Spleen (tissue), 11 donors: ENCODE measurements around the gene FLRT1. TPM values are rescaled to one million over a fixed set of nuclear protein-coding genes. Genes with fewer than 3 reads are reported as not detected.

Experiments
- DNase-seq: peaks from one replicate; pipeline ENCODE4 v3.0.0-alpha.2; 2020
- H3K27ac ChIP-seq, 8 donors: fragments of 200-600 bp; sonication (generic) in 7 of 8; 1 replicate in 4 of 8; 2 replicates in 4 of 8; pipeline versions ENCODE4 v1.5.0 to v1.8.0; 2016 to 2021; ENCODE audit warnings: inconsistent platforms in 4 of 8, mild to moderate bottlenecking in 4 of 8, moderate library complexity in 1 of 8
- H3K27me3 ChIP-seq, 7 donors: fragments of 200-600 bp; sonication (generic) in 6 of 7; replicated peaks in 1 of 7; 1 replicate in 4 of 7; 2 replicates in 3 of 7; pipeline versions ENCODE4 v1.5.0 to v1.8.0; 2016 to 2021; ENCODE audit warnings: inconsistent platforms in 3 of 7, mild to moderate bottlenecking in 1 of 7
- H3K36me3 ChIP-seq, 6 donors: fragments of 200-600 bp; sonication (generic) in 5 of 6; 1 replicate in 4 of 6; 2 replicates in 2 of 6; pipeline versions ENCODE4 v1.5.0 to v1.8.0; 2016 to 2021; ENCODE audit warnings: inconsistent platforms in 2 of 6
- H3K4me1 ChIP-seq, 6 donors: fragments of 200-600 bp; sonication (generic) in 5 of 6; 1 replicate in 3 of 6; 2 replicates in 3 of 6; pipeline versions ENCODE4 v1.5.0 to v1.8.0; 2016 to 2021; ENCODE audit warnings: inconsistent platforms in 3 of 6
- H3K4me3 ChIP-seq, 8 donors: fragments of 200-600 bp; sonication (generic) in 7 of 8; 1 replicate in 4 of 8; 2 replicates in 4 of 8; pipeline versions ENCODE4 v1.5.0 to v1.8.0; 2016 to 2021; ENCODE audit warnings: inconsistent platforms in 4 of 8, mild to moderate bottlenecking in 4 of 8, moderate library complexity in 2 of 8
- H3K9me3 ChIP-seq, 8 donors: fragments of 200-600 bp; sonication (generic) in 7 of 8; 1 replicate in 4 of 8; 2 replicates in 4 of 8; pipeline versions ENCODE4 v1.5.0 to v1.8.0; 2016 to 2021; ENCODE audit warnings: inconsistent platforms in 4 of 8
- CTCF ChIP-seq, 11 experiments: fragments of 200-600 bp in 7 of 11; fragments of 450-650 bp in 4 of 11; sonication (generic) in 4 of 11; IDR thresholded peaks in 8 of 11; conservative IDR thresholded peaks in 3 of 11; 1 replicate in 7 of 11; 2 replicates in 4 of 11; pipeline versions ENCODE4 v1.4.0 to v1.8.0; 2016 to 2021; ENCODE audit warnings: antibody characterized with exemption in 11 of 11, inconsistent platforms in 4 of 11, mild to moderate bottlenecking in 1 of 11
- POLR2A ChIP-seq, 3 donors: fragments of 450-650 bp; IDR thresholded peaks; one replicate each; pipeline ENCODE4 v1.5.1; 2017; ENCODE audit warnings: antibody characterized with exemption in 3 of 3, mild to moderate bottlenecking in 1 of 3
- POLR2AphosphoS5 ChIP-seq, 3 donors: sonication (generic); formaldehyde crosslinking; IDR thresholded peaks; one replicate each; pipeline ENCODE4 v1.5.1; 2017; ENCODE audit warnings: antibody characterized with exemption in 3 of 3
- WGBS, 5 donors: extraction: QIAGEN DNeasy Blood & Tissue Kit in 3 of 5; methylation state at CpG; one replicate each; pipeline versions ENCODE4 v1.1.5 to v1.1.7; 2013 to 2018; 5-methylcytosine and 5-hydroxymethylcytosine counted together
- intact Hi-C: fragments of 100-400 bp; cut with DNase I; formaldehyde crosslinking; loops from one replicate; pipeline ENCODE4 v1.15.0; 2023; ENCODE audit warnings: low total_unique reads
- polyA plus RNA-seq, 3 donors: library from polyadenylated mRNA; stranded (reverse); fragments of 200-250 nt; gene quantifications; one replicate each; pipeline ENCODE4 v1.2.1, GENCODE V29; 2013
- total RNA-seq, 7 donors: library from RNA; depleted of rRNA in 3 of 7; stranded (reverse); fragments of >200 nt in 3 of 7; fragmentation: NEBNext Ultra II Directional in 4 of 7; extraction: Animal tissue kit (Norgen Biotek cat#: 25700) in 4 of 7; gene quantifications; one replicate each; pipeline versions ENCODE4 v1.1.0 to v1.2.1, GENCODE V29; 2016 to 2021
- donor health status: healthy with polysubstance abuse.
- donor health status: DM: no; HTN: no; CAD: no; lungs with moderate emphysema.
- donor health status: DM: no; HTN: no; CAD: no.
- donor health status: Bipolar disorder and iron deficiency.
- donor health status: healthy.
- donor health status: DM: no; HTN: no; CAD: no.
- donor health status: DM: yes; HTN: yes; CAD: no.

FLRT1 gene
- total and polyA plus RNA-seq, 10 donors = 0.03 to 0.51 (median 0.16) TPM; not detected in 3

- Histone ChIP-seq H3K27me3 (peaks cover 0 to 44% (median 14%) of the 10 kb centered on the region in 7 donors), H3K4me1 (peaks cover 1 to 9% (median 8%) of the 10 kb centered on the region in 6 donors), H3K4me3 (no peak overlapping the region), H3K9me3 (no peaks in the 10 kb centered on the region), H3K27ac (no peak overlapping the region), H3K36me3 (no peaks in the 10 kb centered on the region)
- TF ChIP-seq POLR2AphosphoS5 (IDR thresholded peaks at IDR 0.05) (no peak), CTCF (IDR thresholded peaks at IDR 0.05 in 8 of 11, conservative IDR thresholded peaks at IDR 0.05 in 3 of 11) (no peak), POLR2A (IDR thresholded peaks at IDR 0.05) (no peak)
- intact Hi-C loops = no loop called here
- 86 to 97% (median 94%) methylated on average over 6 to 10 of the region's 10 CpGs for WGBS, 5 donors
- DNase-seq = no peak
Observed at GRCh38 chr11:64065712-64066111, 30.0 kb downstream of the FLRT1 start.

GRCh38 chr11:64067230-64067993, 31.7 kb downstream of the FLRT1 start:
- TF ChIP-seq CTCF (IDR thresholded peaks at IDR 0.05 in 8 of 11, conservative IDR thresholded peaks at IDR 0.05 in 3 of 11) (no peak), POLR2A (IDR thresholded peaks at IDR 0.05) (no peak), POLR2AphosphoS5 (IDR thresholded peaks at IDR 0.05) (no peak)
- Histone ChIP-seq H3K36me3 (no peaks in the 10 kb centered on the region), H3K4me3 (no peak overlapping the region), H3K9me3 (no peaks in the 10 kb centered on the region), H3K27me3 (peaks cover 0 to 27% (median 4%) of the 10 kb centered on the region in 7 donors), H3K4me1 (no peaks in the 10 kb centered on the region), H3K27ac (no peak overlapping the region)
- no peak for DNase-seq
- WGBS, 5 donors = 56 to 76% (median 66%) methylated on average over 17 to 26 of the region's 26 CpGs
- intact Hi-C loops = no loop called here

- Histone ChIP-seq H3K4me3 (no peak overlapping the region), H3K4me1 (peaks cover 0 to 3% (median under 1%) of the 10 kb centered on the region in 6 donors), H3K36me3 (no peaks in the 10 kb centered on the region), H3K9me3 (no peaks in the 10 kb centered on the region), H3K27ac (no peak overlapping the region), H3K27me3 (peaks cover 0 to 15% (median 0%) of the 10 kb centered on the region in 7 donors)
- 90 to 93% (median 92%) methylated on average over 20 of the region's 20 CpGs for WGBS, 5 donors
- DNase-seq = no peak
- no peak for TF ChIP-seq POLR2A (IDR thresholded peaks at IDR 0.05)
- no peak for TF ChIP-seq CTCF (IDR thresholded peaks at IDR 0.05 in 8 of 11, conservative IDR thresholded peaks at IDR 0.05 in 3 of 11)
- no peak for TF ChIP-seq POLR2AphosphoS5 (IDR thresholded peaks at IDR 0.05)
- intact Hi-C loops = no loop called here
Observed at GRCh38 chr11:64068705-64069400, 33.1 kb downstream of the FLRT1 start.
